IgD-negative memory B cell (primary cell): ENCODE measurements around the gene SPTBN5. TPM values are rescaled to one million over a fixed set of nuclear protein-coding genes. Genes with fewer than 3 reads are reported as not detected.

Experiments
- H3K27ac Mint-ChIP-seq, 3 donors: one replicate each; pipeline ENCODE4 v1.8.0; 2020 to 2022; ENCODE audit warnings: mild to moderate bottlenecking in 3 of 3, mixed read lengths in 3 of 3, moderate library complexity in 1 of 3
- H3K27me3 Mint-ChIP-seq: one replicate; pipeline ENCODE4 v1.8.0; 2021; ENCODE audit warnings: mixed read lengths
- H3K36me3 Mint-ChIP-seq: one replicate; pipeline ENCODE4 v1.8.0; 2020; ENCODE audit warnings: mild to moderate bottlenecking, mixed read lengths
- H3K4me1 Mint-ChIP-seq, 3 donors: one replicate each; pipeline ENCODE4 v1.8.0; 2020 to 2022; ENCODE audit warnings: mixed read lengths in 3 of 3, mild to moderate bottlenecking in 1 of 3
- H3K4me3 Mint-ChIP-seq, 4 donors: one replicate each; pipeline ENCODE4 v1.8.0; 2020 to 2022; ENCODE audit warnings: mild to moderate bottlenecking in 4 of 4, mixed read lengths in 4 of 4, moderate library complexity in 3 of 4
- H3K9me3 Mint-ChIP-seq, 3 donors: one replicate each; pipeline ENCODE4 v1.8.0; 2020 to 2021; ENCODE audit warnings: mixed read lengths in 3 of 3, mild to moderate bottlenecking in 1 of 3
- polyA plus RNA-seq: library from polyadenylated mRNA; unstranded; fragments of 300-500 nt; fragmentation: Illumina TruSeq; gene quantifications from one replicate; pipeline ENCODE4 v1.2.3, GENCODE V29; 2021

SPTBN5 gene
- polyA plus RNA-seq, 1 donor from 2014 or later = not detected

- H3K27me3 Mint-ChIP-seq = peaks cover 18% of the 10 kb centered on the region
- no peak overlapping the region for H3K4me3 Mint-ChIP-seq
- peaks cover 0 to 13% (median 12%) of the 10 kb centered on the region in 3 donors for H3K4me1 Mint-ChIP-seq
- no peaks in the 10 kb centered on the region for H3K36me3 Mint-ChIP-seq
- H3K27ac Mint-ChIP-seq = no peak overlapping the region
- peaks cover 0 to 1% (median 0%) of the 10 kb centered on the region in 3 donors for H3K9me3 Mint-ChIP-seq
These were observed 15.5 kb downstream of the SPTBN5 start for GRCh38 chr15:41878355-41878699.

DNA sequence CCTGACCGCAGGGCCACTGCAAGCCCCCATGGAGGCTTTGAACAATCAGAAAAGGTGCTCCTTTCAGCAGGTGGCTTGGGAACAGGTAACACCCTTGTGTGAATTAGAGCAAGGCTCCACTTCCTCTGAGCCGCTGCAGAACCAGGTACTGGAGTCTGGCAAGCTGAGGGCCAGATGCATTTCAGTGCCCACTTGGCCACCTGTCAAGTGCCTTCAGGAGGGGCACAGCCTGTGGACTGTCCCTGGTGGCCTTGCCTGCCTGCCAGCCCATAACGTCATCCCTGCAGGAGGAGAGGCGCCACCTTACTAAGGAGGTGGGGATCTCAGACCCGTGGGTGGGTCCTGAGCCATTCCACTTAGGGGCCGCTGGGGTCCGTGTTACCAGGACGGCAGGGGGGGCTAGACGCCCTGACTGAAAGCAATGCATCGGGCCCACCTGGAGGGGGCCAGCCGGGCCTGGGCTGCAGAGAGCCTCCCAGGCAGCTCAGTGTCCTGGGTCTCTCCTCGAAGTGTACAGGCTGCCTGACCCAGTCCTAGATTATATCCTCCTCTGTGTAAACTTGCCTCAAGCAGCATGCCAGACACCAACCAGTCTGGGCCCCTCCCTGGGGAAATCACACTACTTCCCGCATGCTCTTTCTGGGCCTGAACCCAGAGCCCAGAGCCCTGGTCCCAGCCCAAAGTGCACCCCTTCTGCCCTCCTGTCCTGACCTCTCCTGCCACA lies 16.1 kb downstream of the SPTBN5 start:
- H3K36me3 Mint-ChIP-seq = no peaks in the 10 kb centered on the region
- H3K27me3 Mint-ChIP-seq = peaks cover 21% of the 10 kb centered on the region
- H3K27ac Mint-ChIP-seq = no peak overlapping the region
- H3K9me3 Mint-ChIP-seq = peaks cover 0 to 1% (median 0%) of the 10 kb centered on the region in 3 donors
- no peak overlapping the region for H3K4me3 Mint-ChIP-seq
- peaks cover 0 to 13% (median 10%) of the 10 kb centered on the region in 3 donors for H3K4me1 Mint-ChIP-seq

GRCh38 chr15:41876689-41877088 lies 17.2 kb downstream of the SPTBN5 start:
- Mint-ChIP-seq H3K4me1 (peaks cover 0 to 14% (median 8%) of the 10 kb centered on the region in 3 donors), H3K36me3 (no peaks in the 10 kb centered on the region), H3K4me3 (no peak overlapping the region), H3K27me3 (peaks cover 21% of the 10 kb centered on the region), H3K9me3 (peaks cover 0 to 1% (median 0%) of the 10 kb centered on the region in 3 donors), H3K27ac (no peak overlapping the region)

- Mint-ChIP-seq H3K27ac (peak overlapping the region in 1 of 3 donors; percentile 78), H3K9me3 (peaks cover 0 to 1% (median 0%) of the 10 kb centered on the region in 3 donors), H3K4me1 (peaks cover 0 to 9% (median 8%) of the 10 kb centered on the region in 3 donors), H3K27me3 (peaks cover 14% of the 10 kb centered on the region), H3K36me3 (no peaks in the 10 kb centered on the region), H3K4me3 (no peak overlapping the region)
These were observed 17.8 kb downstream of the SPTBN5 start for GRCh38 chr15:41876007-41876406.

DNA sequence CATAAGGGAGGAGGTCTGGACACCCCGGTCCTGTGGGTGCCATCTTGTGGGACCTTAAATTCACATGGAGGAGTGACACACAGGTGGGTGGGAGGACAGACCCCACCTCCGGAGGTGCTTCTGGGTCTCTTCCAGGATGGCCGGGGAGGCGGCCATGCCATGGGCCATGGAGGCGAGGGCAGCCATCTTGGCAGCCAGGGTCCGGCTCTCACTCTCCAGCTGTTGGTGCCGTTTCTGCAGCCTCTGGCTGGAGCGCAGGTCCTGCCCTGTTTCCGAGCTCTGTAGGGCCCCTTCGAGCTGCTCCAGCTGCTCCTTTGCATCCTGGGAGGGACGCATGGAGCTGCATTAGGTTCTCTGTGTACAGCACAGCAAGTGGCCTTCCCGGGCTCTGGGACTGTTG lies 19.1 kb downstream of the SPTBN5 start:
- peaks cover 0 to 1% (median 0%) of the 10 kb centered on the region in 3 donors for H3K9me3 Mint-ChIP-seq
- H3K36me3 Mint-ChIP-seq = no peaks in the 10 kb centered on the region
- H3K27ac Mint-ChIP-seq = no peak overlapping the region
- peaks cover 0 to 8% (median 8%) of the 10 kb centered on the region in 3 donors for H3K4me1 Mint-ChIP-seq
- no peak overlapping the region for H3K4me3 Mint-ChIP-seq
- H3K27me3 Mint-ChIP-seq = peaks cover 12% of the 10 kb centered on the region

DNA sequence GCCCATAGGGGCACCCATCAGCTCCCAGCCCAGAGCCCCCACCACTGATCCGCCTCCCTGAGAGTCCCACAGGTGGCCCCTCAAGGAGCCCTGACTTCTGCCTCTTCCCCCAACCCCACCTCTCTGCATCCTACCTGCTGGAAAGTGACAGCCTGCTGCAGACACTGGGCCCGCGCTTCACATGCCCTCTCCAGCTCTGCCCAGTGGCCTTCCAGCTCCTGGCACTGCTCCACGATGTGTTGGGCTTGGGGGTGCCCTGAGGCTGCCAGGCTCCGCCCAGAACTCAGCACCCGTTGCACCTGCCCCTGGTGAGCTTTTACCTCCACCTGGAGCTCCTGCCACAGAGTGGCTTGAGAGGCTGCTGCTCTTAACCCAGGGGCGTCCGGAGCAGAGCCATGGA lies 20.1 kb downstream of the SPTBN5 start:
- H3K4me3 Mint-ChIP-seq = no peak overlapping the region
- no peak overlapping the region for H3K27ac Mint-ChIP-seq
- peaks cover 0 to 1% (median 0%) of the 10 kb centered on the region in 3 donors for H3K9me3 Mint-ChIP-seq
- H3K4me1 Mint-ChIP-seq = peaks cover 0 to 11% (median 8%) of the 10 kb centered on the region in 3 donors
- H3K27me3 Mint-ChIP-seq = peaks cover 12% of the 10 kb centered on the region
- no peaks in the 10 kb centered on the region for H3K36me3 Mint-ChIP-seq

DNA sequence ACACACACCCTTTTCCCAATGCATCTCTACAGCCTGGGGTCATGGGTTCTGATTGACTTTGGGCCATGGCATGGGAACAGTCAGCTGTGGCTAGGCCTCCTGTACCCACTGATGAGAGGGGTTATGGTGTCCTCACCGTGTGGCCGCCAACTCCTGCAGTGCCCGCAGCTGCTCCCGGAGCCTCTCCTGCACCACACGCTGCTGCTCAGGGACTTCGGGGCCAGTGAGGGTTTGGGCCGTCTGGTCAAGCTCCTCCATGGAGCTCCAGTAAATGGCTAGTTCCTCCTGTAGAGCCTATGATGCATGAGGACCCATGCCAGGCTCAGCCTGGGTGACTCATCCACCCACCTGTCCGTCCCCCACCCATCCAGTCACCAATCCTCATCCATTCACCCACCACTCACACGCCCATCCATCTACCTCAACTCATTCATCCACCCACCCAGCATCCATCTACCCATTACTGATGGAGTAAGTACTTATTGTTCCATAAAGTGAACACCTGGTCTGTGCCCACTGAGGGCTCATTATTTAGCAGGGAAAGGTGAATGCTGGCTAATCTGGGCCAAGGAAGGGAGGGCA lies 21.6 kb downstream of the SPTBN5 start:
- Mint-ChIP-seq H3K27me3 (peaks cover 12% of the 10 kb centered on the region), H3K36me3 (no peaks in the 10 kb centered on the region), H3K4me3 (no peak overlapping the region), H3K27ac (no peak overlapping the region), H3K4me1 (peaks cover 0 to 12% (median 8%) of the 10 kb centered on the region in 3 donors), H3K9me3 (peaks cover 0 to 1% (median 0%) of the 10 kb centered on the region in 3 donors)

DNA sequence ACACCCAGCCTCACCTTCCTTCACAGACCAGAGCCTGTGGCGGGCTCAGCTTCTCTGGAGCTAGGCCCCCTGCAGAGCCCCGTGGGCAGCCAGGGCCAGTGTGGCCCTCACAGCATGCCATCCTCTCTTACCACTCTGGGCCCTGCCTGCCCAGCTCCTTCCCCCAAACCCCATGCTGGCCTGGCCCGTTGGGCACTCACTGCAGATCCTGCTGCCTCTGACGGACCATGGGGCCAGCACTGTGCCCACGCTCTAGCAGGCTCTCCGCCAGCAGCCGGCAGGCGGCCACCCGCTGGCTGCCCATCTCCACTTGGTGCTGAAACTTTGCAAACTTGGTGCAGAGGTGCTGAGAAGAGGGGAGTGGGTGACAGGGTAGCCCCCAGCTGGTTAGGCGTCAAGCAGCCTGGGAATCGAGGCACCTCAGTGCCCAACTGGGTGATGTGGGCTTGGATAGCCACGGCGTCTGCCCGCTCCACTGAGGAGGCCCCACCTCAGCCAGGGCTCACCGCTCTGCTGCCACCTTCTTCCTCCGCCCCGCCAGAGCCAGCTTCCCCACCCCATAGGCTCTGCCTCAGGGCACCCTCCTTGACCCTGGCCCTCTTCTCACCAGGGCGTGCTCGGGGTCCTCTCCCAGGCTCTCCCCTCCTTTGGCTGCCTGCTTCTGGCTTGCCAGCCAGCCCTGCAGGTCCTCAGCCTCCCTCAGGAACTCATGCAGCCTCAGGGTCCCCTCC lies 22.5 kb downstream of the SPTBN5 start:
- Mint-ChIP-seq H3K4me1 (peaks cover 0 to 12% (median 8%) of the 10 kb centered on the region in 3 donors), H3K4me3 (no peak overlapping the region), H3K36me3 (no peaks in the 10 kb centered on the region), H3K27me3 (peaks cover 12% of the 10 kb centered on the region), H3K9me3 (peaks cover 0 to 1% (median 0%) of the 10 kb centered on the region in 3 donors), H3K27ac (no peak overlapping the region)

DNA sequence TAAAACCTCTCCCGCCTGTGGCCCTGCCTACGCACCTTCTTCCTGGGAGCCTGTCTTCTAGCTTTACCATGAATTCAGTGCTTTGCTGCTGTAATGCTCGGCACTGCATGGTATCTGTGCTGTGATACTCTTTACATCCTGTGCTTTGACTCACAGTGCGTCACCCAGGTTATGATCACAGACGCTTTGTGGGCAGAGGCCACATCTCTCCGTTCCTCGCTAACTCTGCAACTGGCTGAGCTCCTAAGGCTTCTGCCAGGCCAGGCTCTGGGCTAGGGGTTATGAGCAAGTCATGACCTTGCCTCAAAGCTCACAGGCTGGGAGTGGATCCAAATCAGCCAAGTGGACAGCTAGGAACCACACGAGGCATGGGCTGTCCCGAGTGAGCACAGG lies 23.2 kb downstream of the SPTBN5 start:
- Mint-ChIP-seq H3K27me3 (peaks cover 11% of the 10 kb centered on the region), H3K36me3 (no peaks in the 10 kb centered on the region), H3K9me3 (peaks cover 0 to 1% (median 0%) of the 10 kb centered on the region in 3 donors), H3K27ac (no peak overlapping the region), H3K4me1 (peaks cover 0 to 7% (median 2%) of the 10 kb centered on the region in 3 donors), H3K4me3 (peak overlapping the region in 1 of 4 donors; percentile 39)

GRCh38 chr15:41869770-41870688 lies 23.8 kb downstream of the SPTBN5 start:
- peaks cover 9% of the 10 kb centered on the region for H3K27me3 Mint-ChIP-seq
- H3K4me3 Mint-ChIP-seq = peak overlapping the region in 1 of 4 donors; percentile 39
- H3K9me3 Mint-ChIP-seq = no peaks in the 10 kb centered on the region
- peaks cover 0 to 5% (median 0%) of the 10 kb centered on the region in 3 donors for H3K4me1 Mint-ChIP-seq
- H3K27ac Mint-ChIP-seq = peak overlapping the region in 1 of 3 donors; percentile 47
- H3K36me3 Mint-ChIP-seq = no peaks in the 10 kb centered on the region

DNA sequence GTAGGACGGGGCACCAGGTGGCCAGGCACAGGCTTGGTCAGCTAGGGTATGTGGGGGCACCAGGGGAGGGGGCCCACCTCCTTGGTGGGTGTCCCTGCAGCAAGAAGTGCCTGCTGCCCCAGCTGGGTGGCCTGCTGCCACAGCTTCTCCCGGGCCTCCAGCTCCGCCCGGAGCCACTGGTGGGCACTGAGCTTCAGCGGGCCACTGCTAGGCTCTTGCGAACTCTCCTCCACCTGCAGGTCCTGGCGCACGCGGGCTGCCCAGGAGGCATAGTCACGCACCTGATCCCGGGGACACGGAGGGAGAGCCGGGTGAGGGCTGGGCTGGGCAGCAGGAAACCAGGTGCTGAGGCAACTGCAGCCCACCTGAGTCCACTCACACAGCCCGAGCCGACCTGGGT lies 25.5 kb downstream of the SPTBN5 start:
- peaks cover 10% of the 10 kb centered on the region for H3K27me3 Mint-ChIP-seq
- H3K9me3 Mint-ChIP-seq = no peaks in the 10 kb centered on the region
- peaks cover 0 to 5% (median 0%) of the 10 kb centered on the region in 3 donors for H3K4me1 Mint-ChIP-seq
- no peaks in the 10 kb centered on the region for H3K36me3 Mint-ChIP-seq
- no peak overlapping the region for H3K4me3 Mint-ChIP-seq
- H3K27ac Mint-ChIP-seq = no peak overlapping the region

DNA sequence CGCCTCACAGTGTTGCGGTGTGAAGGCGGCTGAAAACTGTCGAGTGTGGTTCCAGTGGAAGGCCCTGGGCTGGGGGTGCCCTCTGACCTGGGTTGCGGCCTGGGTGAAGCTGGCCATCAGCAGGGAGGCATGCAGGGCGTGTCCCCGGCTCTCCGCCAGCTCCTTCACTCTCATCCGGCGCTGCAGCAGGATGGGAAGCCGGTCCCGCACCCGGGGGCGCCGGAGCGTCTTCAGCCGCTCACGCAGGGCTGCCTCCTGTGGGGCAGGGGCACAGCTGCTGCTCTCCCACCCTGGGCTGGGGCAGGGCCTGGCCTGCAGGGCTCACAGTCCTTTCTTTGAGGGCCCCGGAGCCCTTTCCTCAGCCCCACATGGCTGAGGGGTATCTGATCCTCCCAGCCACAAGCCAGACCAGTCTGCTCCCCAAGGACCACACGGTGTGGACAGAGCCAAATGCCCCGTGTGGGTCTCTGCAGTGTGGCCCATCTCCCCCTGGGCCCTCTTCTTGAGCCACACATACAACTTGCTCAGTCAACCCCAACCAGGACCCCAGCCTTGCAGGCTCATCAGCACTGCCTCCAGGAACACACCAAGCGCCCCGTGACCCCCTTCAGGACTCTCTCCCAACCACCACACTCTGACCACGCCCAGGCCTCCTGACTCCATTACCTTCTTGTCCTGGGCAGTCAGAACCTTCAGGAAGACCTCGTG lies 26.8 kb downstream of the SPTBN5 start:
- Mint-ChIP-seq H3K27ac (no peak overlapping the region), H3K4me1 (peaks cover 0 to 4% (median 0%) of the 10 kb centered on the region in 3 donors), H3K4me3 (no peak overlapping the region), H3K27me3 (peaks cover 3% of the 10 kb centered on the region), H3K9me3 (no peaks in the 10 kb centered on the region), H3K36me3 (no peaks in the 10 kb centered on the region)

DNA sequence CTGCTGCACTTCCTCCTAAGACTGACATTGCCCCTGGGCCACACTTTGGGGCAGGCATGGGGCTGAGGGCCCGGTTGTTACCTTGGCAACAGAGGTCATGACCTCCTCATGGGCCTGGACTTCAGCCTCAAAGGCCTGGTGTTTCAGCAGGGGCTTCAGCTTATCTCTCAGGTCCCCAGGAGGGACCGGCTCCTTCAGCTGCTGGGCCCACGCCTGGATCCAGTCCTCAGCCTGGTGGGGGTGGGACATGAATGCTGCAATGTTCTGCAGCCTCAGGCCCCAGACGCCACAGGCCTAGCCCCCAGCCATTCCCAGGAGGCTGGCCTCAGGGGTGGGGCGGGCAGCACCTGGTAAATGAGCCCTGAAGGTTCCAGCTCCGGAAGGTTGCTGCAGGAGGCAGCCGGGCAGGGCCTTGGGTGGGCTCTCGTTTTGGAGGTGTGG lies 27.6 kb downstream of the SPTBN5 start:
- Mint-ChIP-seq H3K27ac (no peak overlapping the region), H3K4me3 (no peak overlapping the region), H3K4me1 (peaks cover 0 to 4% (median 0%) of the 10 kb centered on the region in 3 donors), H3K9me3 (no peaks in the 10 kb centered on the region), H3K36me3 (no peaks in the 10 kb centered on the region), H3K27me3 (peaks cover 3% of the 10 kb centered on the region)
